HG02981 (cell line): ENCODE data around the gene ADAM10.

Source experiments
- ATAC-seq: cut with Tn5 transposase; IDR thresholded peaks from one replicate; pipeline ENCODE4 v1.9.1; 2021; ENCODE audit warnings: mild to moderate bottlenecking, moderate library complexity; ENCODE audit not compliant: unreplicated experiment

The ADAM10 gene

DNA sequence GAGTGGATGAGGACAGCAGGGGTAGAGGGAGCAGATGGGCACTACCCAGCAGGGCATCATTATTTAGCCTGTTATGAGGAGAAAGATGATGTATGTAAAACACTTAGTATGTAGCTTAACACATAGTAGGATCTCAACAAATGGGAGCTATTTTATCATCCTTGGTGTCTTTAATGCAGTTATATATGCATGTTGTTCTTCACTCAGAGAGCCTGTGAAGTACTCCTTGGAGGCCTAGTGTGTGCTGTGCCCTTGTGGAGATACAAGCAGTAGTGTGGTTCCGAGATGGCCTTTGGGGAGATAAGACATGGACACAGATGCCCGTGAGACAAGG is 193.5 kb downstream of the ADAM10 start:
- ATAC-seq: no peak

DNA sequence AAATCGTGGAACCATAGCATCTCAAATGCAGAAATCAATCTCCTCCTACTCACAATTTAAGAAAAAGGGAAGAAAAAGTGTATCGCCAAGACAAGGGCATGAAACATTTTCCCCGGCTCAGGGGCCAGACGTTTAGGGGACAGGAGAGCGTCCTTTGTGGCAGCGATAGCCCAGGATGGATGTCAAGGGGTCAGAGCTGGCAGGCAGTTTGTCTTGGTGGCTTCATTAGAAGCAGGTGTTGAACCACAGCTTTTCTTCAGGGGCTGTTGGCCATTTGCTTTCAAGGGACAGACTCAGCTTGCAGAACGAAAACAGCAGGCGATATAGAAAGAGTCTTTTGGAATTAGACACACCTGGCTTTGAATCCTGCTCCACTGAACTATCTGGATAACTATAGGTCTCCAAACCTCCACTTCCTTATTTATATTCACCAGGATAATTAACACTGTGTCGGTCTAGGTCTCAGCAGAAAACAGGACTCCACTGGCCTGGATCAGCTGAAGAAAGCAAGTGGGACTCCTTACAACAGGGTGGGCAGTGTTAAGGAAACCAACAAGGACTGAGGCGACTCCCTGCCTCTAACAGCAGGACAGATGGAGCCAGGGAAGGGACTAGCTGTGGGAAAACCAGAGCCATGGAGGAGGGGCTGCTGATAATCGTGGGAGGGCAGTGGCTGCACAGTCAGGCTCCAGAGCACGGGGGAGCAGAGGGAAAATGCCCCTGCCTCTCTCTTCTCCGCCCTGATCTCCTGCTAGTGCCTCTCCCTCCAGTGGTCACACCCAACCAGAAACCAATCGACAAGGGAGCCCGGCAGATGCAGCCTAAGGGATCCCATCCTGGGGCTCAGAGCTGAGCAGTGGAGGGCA is 194.1 kb downstream of the ADAM10 start:
- no peak for ATAC-seq

DNA sequence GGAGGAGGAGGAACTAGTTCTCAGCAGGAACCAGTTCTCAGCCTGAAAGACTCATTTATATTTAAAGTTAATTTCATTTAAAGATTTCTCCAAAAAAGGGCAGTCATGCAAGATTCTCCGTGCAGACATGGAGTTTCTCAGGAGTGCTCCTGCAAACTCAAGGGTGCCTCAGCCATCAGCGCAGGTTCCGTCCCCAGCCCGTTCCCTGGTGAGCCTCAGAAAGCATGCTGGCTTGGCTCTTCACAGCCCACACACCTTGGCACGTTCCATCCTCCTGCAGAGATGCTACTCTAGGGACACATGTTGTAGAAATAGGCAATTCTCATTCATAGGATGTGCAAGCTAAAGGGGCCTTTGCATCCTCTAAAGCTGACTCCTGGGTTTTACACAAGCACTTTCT is 194.7 kb downstream of the ADAM10 start:
- ATAC-seq: no peak

DNA sequence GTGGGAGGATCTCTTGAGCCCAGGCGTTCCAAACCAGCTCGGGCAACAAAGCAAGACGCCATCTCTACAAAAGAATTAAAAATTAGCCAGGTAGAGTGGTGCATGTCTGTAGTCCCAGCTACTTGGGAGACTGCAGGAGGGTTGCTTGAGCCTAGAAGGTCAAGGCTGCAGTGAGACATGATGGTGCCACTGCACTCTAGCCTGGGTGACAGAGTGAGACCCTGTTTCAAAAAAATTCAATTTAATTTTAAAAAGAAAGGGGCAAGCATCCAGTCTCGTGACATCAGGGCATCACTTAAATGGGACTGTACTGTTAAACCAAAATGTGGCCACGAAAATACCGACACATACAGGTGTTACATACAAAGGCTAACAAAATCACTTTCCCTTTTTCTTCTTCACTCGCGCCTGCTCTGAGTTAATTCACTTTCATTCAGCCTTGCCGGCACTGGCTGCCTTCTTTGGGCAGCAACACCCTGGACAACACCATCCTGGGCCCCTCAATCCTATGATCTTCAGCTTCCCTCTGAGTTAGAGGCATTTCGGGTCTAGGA is 196.1 kb downstream of the ADAM10 start:
- no peak for ATAC-seq

DNA sequence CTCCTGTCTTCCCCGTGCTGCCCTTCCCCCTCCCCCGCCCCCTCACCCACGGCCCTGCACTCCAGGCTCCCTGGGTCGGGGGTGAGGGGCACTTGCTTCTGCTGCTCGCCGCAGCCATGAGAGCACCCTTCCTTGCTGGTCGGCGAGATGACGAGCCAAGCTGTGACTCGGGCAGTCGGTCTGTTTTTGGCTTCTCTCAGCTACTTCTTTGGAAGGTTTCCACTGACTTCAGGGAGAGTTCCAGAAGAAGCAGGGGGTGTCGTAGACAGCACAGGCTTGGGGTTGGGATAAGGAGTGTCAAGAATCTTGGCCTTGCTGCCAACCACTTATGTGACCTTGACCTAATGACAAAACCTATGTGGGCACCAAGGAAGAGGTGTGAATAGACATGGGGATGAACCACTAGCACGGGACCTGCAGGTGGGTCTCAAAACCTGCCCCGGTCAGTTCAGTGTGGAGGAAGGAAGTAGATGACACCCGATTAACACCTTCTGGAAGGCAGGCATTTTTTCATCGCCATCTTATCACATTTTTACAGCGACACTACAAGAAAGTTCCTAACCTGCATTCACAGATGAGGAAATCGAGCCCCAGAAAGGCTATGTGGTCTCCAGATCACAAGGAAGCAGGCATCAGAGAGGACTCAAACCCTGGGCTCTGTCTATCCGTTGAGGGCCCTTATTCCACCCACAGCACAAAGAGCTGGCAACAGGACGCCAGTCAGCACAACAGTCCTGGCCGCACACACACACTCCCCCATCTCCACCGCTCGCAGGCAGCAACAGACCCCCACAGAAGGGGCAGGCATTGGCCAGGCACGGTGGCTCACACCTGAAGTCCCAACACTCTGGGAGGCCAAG is 196.8 kb downstream of the ADAM10 start:
- no peak for ATAC-seq

DNA sequence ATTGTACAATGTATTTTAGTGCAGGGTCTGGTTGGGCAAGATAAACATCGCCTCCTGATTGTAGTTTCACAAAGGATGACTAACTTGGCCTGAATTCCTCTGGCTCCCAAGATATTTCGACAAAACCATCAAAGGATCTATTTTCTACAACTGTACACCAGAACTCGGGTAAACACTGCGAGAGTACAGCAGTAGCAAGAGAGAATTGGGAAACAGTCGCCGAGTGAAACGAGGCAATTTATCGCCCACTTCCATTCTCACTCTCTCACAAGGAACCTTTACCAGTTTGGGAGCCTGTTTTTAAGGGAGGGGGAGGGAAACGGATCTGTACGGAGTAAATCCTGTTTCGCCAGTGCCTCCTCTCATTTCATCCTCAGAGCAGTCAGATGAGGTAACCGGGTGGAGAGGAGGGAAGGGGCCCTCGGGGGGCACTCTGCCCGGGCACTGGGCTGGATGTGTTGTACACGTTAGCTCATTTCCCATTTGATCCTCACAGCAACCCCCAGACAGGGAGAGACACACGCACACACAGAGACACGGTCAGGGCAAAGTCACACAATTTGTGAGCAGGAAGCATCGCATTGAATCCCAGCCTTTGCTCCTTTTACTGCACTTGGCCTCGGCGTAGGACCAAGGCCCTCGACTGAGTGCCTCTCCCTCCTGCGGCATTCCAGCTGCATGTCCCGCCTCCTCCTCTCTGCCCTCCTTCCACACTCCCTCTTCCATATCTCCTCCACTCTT is 197.6 kb downstream of the ADAM10 start:
- no peak for ATAC-seq

DNA sequence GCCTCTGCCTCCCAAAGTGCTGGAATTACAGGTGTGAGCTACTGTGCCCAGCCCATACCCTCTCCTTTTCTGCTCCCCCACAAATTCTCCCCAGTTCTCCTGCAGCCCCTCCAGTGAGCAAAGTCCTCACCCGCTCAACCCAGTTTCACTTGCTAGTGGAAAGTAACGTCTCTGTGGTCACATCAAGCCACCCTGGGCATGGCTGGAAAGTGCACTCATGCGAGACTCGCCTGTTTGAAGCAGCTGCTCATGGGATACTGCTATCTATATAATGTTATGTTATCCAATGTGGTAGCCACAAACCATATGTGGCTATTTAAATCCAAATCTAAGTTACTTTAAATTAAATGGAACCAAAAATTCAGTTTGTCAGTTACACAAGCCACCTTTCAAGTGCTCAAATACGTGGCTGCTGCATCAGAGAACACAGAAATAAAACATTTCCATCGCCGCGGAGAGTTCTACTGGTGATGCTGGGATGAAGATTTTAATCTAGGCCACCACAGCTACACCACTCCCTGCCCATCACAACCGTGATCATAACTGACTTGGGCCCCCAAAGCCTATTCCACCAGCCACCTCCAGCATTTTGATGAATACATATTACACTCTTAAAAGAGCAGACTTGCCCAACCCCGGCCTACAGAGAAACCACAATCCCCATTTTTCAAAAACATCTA is 198.3 kb downstream of the ADAM10 start:
- ATAC-seq: no peak

DNA sequence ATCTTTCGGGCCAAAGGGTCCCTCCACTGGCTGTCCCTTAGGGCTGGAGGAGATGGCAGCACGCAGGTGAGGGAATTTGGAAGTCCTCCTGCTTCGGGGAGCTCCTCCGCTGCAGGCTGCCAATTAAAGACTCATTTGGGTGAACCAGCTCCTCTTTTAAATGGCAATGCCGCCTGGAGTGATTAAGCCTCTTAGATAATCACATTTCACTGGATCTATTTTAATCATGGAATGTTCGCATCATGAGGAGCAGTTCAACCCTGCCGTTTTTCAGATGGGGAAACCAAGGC is 199.8 kb downstream of the ADAM10 start:
- ATAC-seq: no peak

DNA sequence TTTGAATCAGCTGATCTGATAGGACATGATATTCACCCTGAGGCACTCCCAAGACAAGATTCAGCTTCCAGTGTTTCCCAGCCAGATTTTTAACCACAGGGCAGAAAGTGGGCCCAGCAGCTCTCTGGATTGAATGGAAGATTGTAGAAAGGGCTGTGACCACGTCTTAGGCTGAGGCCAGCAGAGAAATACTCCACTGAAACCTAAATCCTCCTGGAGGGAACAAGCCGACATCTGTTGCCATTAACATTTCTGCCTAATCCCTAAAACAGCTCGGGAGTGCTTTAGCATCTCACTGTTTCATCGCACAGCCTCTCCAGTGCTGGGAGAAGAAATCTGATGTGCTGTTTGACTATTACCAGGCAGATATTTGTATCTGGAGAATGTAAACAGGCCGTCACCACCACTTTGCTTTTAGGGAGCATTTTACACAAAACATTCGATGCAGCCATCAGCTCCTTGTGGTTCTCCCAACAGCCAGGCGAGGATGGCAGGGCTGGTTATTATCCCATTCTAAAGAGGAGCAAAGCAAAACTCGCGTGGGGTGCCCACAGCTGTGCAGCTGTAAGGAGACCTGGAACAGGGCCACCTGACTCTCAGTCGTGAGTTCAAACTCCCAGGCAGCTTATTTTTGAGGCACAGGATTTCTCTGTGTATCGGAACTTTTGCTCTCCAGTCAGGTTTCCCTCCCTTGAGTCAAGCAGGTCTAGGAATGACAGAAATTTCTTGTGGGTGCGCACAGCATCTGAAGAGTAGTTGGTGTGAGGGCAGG is 200.3 kb downstream of the ADAM10 start:
- ATAC-seq: no peak

DNA sequence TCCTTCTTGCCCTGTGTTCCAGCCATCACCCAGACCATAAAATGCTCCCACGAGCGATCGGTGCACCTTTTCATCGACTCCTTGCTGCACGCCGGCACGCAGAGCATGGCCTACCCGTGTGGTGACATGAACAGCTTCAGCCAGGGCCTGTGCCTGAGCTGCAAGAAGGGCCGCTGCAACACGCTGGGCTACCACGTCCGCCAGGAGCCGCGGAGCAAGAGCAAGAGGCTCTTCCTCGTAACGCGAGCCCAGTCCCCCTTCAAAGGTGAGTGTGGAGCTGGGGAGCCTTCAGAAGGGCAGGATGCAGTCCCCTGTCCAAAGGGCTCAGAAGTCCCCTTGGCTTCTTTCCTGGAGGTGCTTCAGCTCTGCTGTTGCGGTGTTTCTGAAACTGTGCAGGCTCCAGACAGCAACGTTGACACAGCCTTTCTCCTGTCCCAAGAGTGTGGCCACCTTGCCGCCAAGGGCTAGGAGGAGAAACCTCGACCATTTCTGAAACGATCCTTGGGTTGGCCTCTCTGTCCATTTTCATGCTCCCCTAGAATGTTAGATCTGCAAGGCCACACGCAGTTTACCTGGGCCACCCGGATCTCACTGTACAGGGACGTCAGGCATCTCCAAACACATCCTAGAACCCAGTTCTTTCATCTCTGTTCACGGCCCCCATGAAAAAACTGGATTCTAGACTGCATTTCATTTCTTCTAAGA is 201.0 kb downstream of the ADAM10 start:
- ATAC-seq: no peak

DNA sequence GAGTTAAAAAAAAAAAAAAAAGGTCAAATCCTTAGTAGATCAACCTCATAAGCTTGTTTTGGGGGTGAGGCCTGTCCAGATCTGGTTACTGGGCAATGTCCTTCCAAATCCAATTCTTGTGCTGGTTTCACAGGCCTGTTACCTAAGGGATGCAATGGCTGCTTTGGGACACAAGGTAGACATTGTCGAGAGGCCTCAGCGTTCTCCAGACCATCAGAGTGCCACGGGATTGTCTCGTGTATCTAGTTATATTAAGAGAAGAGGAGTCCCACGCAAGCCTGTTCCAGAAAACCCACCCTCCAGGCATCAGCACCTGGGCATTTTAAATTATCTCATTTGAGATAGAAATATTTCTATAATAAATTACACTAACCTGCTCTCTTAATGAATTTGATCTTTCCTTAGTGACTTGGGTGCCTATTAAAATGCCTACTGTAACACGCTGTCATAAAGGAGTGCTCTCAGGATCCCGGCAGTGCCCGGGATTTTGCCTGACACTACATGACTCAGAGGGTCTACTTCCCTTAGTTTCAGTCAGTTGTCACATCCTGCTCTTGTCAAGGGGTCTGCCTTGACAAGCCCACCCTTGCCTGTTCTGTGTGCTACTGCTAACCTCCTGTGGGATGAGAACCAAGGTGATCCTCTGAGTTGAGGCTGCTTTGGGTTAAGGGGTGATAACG is 201.7 kb downstream of the ADAM10 start:
- no peak for ATAC-seq

DNA sequence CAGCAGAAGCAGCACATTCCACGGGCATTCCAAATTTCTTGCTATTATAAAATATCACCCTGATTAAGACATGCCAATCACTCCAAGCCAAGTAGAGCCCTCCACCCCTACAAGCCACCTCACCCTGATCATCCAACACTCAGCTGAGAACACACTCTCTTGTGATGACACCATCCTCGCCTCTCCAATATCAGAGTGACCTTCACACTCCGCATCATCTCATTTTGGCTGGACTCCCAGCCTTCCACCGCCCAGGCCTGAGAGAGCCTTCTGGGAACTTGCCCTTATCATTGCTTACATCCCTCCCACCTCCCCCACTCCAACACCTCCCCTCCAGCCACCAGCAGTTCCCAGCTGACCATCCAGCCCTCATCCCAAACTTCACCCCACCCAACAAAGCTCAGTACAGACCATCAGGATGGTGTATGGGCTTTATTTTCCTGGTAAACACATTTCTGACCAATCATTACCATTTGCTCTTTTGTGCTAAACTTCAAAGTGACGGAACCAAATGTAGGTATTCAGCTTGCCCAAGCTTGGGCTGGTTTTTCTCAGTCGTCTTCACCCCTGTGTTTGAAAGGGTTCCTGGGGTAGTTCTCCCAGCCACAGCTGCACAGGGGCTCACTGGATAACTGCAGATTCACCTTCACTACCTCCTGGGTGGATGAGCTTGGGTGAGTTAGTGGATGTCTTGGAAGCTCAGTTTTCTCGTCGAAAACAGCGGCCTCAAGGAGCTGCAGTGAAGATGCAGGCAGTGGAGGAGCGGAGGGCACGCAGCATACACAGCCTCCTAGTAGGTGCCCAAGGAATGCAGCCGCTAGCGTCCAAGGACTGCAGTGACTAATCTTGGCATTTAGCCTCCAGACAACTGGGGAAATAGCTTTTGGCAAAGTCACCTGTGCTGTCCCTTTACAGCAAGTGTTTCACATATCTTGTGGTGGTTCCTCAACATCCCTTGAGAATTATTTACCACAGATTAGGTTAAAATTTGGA is 202.6 kb downstream of the ADAM10 start:
- ATAC-seq: no peak

DNA sequence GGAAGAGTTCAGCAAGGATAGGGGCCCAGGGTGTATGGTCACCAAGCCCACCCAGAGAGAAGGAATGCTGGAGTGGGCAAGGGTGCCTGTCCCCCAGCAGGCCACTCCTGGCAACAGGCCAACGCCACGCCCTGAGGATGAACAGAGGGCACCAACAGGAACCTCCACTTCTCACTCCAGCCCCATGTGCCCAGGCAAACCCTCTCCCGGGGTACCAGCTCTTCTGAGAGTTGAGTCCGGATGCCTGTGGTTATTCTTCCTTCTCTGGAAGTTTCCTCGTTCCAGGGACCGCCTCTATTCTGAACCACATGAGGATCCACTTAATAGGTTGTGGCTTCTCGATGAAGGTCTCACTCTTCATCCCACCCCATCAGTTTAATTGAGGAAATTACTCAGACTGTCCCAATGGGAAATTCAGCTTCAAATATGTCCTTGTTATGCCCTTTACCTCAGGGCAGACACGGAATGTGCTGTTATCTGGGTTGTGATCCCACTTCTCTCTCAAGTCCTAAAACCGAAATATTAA is 203.4 kb downstream of the ADAM10 start:
- no peak for ATAC-seq

DNA sequence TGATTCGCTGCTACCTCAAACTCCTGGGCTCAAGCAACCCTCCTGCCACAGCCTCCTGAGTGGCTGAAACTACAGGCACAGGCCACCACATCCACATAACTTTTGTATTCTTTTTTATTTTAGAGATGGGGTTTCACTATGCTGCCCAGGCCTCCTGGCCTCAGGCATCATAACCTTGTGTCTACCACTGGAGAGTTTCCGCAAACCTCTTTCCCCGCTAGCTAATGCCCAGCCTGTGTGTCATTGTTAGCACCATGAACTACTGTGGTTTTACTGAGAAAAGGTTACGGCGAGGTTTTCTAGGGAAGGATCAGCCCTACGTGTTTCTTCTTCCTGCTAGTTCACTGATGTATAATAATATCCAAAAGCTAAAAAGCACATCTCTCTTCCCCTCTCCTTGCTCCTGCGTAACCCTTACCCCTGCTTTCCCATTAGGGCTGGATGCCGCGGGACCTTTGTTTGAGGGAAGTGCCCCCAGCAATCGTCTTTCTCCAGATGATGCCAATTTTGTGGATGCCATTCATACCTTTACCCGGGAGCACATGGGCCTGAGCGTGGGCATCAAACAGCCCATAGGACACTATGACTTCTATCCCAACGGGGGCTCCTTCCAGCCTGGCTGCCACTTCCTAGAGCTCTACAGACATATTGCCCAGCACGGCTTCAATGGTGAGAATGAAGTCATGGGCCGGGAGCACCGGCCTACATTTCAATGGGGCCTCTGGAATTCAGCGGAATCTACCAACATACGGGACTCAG is 204.0 kb downstream of the ADAM10 start:
- no peak for ATAC-seq

DNA sequence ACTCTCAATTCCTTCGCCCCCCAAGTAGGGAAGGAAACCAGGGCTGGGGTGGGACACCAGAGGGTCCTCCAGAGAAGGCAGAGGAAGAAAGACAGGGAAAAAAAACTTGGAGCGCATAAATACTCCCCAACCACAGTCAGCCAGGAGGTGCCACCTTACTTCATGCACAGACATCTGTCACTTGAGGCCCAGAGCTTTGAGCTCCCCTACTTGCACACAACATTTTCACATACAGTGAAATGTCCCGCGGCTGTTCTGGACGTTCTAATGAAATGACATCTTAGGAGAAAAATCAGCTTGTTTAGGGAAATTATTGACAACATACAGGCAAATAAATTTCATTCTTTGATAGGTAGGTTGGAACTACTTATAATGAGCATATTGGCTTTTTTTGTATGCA is 204.8 kb downstream of the ADAM10 start:
- ATAC-seq: no peak

DNA sequence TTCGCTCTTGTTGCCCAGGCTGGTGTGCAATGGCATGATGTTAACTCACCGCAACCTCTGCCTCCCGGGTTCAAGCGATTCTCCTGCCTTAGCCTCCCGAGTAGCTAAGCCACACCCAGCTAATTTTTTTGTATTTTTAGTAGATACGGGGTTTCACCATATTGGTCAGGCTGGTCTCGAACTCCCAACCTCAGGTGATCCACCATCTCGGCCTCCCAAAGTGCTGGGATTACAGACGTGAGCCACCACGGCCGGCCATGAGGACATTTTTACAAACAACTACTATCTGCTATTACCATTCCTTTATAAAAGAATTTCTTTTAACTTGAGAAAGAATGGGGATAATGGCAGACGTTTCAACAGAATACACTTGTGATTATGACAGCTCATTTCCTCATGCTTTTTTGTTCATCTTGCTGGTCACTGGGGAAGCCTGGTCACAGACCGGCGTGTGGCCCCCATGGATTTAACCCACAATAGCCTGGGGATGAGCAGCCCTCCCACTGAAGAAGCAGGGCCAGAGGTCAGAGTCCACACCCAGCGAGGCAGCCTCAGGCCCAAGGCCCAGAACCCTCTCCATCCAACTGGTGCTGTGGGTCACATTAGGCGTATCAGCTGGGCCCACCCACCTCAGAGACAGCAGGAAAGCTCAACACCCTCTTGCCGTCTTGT is 205.7 kb downstream of the ADAM10 start:
- ATAC-seq: no peak
